ENCODE measurements around the gene EFNA2.

Gene EFNA2

DNA sequence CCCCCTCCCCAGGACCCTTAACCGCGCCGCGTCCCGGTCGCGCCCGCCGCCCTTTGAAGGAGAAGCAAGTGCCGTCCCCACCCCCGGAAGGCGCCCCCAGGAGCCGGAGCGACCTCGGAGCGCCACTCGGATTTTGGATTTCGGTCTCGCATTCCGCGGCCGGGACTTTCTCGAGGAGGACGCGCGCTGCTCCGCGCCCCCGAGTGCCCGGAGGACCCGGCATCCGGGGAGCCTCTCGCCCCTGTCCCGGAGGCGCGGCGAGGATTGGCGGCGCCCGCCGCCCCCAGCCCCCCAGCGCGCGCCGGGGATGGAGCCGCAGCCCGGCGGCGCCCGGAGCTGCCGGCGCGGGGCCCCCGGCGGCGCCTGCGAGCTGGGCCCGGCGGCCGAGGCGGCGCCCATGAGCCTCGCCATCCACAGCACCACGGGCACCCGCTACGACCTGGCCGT is 35.7 kb upstream of the EFNA2 start:
- H3K4me3 ChIP-seq (ENCODE audit: low read length), result peak overlapping the region; percentile 88
- TF ChIP-seq, protein P1, sequence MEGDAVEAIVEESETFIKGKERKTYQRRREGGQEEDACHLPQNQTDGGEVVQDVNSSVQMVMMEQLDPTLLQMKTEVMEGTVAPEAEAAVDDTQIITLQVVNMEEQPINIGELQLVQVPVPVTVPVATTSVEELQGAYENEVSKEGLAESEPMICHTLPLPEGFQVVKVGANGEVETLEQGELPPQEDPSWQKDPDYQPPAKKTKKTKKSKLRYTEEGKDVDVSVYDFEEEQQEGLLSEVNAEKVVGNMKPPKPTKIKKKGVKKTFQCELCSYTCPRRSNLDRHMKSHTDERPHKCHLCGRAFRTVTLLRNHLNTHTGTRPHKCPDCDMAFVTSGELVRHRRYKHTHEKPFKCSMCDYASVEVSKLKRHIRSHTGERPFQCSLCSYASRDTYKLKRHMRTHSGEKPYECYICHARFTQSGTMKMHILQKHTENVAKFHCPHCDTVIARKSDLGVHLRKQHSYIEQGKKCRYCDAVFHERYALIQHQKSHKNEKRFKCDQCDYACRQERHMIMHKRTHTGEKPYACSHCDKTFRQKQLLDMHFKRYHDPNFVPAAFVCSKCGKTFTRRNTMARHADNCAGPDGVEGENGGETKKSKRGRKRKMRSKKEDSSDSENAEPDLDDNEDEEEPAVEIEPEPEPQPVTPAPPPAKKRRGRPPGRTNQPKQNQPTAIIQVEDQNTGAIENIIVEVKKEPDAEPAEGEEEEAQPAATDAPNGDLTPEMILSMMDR (conservative IDR thresholded peaks at IDR 0.05; ENCODE audit: low read length), result no peak
- DNase-seq (ENCODE audit: low read depth), result no peak

GRCh38 chr19:1250437-1251260 is 35.0 kb upstream of the EFNA2 start:
- peak; percentile 69 for DNase-seq (ENCODE audit: low read depth)
- peak overlapping the region; percentile 88 for H3K4me3 ChIP-seq (ENCODE audit: low read length)
- TF ChIP-seq, protein P1 (conservative IDR thresholded peaks at IDR 0.05; ENCODE audit: low read length), result no peak

- peak overlapping the region; percentile 88 for H3K4me3 ChIP-seq (ENCODE audit: low read length)
- DNase-seq (ENCODE audit: low read depth), result peak; percentile 78
- TF ChIP-seq, protein P1 (conservative IDR thresholded peaks at IDR 0.05; ENCODE audit: low read length), result no peak
These were observed 34.1 kb upstream of the EFNA2 start for GRCh38 chr19:1251330-1252220.

GRCh38 chr19:1252221-1252820 is 33.4 kb upstream of the EFNA2 start:
- peak; percentile 99 for DNase-seq (ENCODE audit: low read depth)
- TF ChIP-seq, protein P1 (conservative IDR thresholded peaks at IDR 0.05; ENCODE audit: low read length), result no peak
- H3K4me3 ChIP-seq (ENCODE audit: low read length), result peak overlapping the region; percentile 88

GRCh38 chr19:1252821-1253513 is 32.7 kb upstream of the EFNA2 start:
- peak overlapping the region; percentile 88 for H3K4me3 ChIP-seq (ENCODE audit: low read length)
- DNase-seq (ENCODE audit: low read depth), result peak; percentile 99
- TF ChIP-seq, protein P1 (conservative IDR thresholded peaks at IDR 0.05; ENCODE audit: low read length), result peak; percentile 17; the same call in 1 of the 2 replicates

DNA sequence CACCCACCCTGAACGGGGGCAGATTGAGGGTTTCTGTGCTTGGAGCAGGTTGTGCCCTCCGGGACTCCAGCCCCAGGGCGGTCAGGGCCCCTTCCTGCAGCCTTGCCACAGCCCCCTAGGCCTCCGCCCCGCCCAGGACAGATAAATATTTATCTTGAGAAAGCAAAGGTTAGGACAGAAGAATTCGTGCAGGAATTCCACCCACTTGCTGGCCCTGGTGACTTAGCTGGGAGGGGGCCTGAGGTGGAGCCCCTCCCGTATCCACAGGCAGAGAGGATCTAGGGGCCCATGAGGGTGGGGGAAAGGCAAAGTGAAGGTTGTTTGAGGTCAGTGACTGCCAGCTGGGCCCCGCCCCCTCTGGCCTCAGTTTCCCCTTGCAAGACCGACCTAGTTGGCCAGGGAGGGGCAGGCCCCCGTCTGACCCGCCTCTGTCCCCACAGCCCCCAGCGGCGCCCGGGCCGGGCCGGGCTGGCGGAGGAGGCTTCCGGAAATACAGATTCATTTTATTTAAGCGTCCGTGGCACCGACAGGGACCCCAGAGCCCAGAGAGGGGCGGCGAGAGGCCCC is 32.1 kb upstream of the EFNA2 start:
- peak; percentile 83 for DNase-seq (ENCODE audit: low read depth)
- TF ChIP-seq, protein P1 (conservative IDR thresholded peaks at IDR 0.05; ENCODE audit: low read length), result no peak
- peak overlapping the region; percentile 88 for H3K4me3 ChIP-seq (ENCODE audit: low read length)

Data from AG10803 (cell line).